Stimulated activated CD4-positive, alpha-beta T cell treated with anti-CD3 and anti-CD28 coated beads, Interleukin-12 subunit alpha, Interleukin-12 subunit beta, amount 100 ng/mL, for 48 hours (primary cell): ENCODE results near the gene RNF141.

Source experiments
- DNase-seq, 3 donors: peaks; one replicate each; pipeline ENCODE4 v3.0.0-alpha.2; 2020; ENCODE audit warnings: low read depth in 2 of 3, low spot score in 1 of 3

RNF141 gene

DNA sequence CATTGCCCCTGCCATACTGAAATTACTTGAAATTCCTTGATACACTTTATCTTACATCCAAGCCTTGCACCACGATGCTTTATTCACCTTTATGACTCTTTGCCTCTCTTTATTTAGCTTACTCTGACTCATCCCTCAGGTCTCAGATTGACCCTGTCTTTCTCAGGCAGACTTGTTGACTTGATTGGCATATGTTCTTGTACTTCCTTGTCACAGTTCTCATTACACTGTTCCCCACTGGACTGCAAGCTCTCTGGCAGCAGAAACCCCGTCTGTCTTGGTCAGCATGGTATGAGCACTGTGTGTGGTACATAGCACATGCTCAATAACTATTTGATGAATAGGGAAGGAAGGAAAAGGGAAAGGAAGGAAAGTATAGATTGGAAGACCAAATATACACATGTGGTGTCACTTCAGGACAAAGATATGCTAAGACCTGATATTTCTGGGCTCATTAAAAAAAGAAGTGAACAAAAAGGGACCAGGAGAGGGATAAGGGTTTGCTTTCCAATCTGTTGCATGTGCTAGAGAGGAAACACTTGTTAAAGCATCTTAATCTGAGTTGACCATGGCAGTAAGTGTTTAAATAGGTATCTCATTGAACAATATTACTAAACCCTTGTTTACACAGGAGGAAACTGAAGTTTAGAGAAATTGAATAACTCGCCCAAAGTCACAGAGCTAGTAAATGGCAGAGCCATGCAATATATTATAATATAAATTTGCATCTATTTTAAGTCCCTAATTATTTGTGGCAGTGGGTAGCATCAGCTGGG, 20.2 kb upstream of the RNF141 start:
- no peak for DNase-seq

DNA sequence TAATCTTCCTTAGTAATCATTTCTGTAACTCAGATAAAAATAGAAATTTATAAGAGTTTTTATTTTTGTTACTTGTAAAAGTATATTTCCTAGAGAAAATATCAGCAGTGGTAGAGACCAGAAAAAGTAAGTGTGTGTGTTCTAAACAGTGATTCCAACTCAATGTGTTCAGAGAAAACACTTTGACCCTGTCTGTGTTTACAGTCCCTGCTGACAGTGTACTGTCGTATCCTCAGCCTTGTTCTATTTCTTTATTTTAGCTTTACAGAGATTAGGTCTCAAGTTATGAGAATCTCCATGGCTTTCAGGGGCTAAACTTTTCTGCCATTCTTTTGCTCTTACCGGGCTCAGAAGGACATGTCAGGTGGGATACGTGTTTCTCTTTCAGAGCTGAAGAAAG, 17.3 kb upstream of the RNF141 start:
- no peak for DNase-seq

DNA sequence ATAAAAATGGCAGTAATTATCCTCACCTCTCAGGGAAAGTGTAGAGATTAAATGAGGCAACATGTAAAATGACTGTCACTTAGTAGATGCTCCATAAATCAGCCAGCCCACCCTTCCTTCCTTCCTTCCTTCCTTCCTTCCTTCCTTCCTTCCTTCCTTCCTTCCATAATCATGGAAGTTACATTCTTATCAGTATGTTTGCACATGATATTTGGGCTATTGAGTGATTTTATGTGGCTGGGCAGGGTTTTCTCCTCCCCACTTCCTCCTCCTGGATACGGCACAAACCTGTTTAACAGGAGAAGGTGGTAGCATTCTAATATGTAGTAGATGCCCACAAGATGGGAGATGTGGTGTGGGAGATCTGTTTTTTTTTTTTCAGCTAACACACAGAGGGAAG, 15.6 kb upstream of the RNF141 start:
- DNase-seq, result no peak

DNA sequence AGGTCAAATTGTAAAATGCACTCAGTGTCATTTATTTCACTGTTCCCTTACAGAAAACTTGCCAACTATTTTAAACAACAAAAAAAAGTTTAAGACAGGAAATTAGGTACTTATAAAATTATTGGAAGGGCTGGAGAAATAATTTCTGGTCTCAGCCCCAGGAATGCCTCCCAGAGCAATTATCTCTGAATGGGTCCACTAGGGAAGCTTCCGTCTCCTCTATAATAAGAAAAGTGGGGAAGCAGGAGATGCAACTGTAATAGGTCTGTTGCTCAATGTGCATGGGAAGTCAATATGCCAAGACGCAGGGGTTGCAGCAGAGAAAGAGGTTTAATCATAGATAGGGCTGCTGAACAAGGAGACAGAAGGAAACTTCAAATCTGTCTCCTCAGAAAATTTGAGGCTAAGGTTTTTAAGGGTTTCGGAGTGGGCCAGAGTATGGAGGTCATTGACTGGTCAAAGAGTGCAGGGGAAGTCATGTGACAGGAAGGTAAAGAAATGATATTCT, 10.9 kb upstream of the RNF141 start:
- no peak for DNase-seq

DNA sequence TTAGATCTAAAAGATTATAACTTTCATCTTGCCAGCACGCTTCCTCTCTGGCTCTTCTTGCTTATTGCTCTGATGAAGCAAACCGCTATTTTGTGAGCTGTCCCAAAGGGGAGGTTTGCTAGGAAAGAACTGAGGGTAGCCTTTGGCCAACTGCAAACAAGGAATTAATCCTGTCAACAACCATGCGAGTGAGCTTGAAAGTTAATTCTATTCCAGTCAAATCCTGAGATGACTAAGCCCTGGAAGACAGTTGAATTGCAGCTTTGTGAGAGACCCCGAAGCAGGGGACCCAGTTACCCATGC, 10.3 kb upstream of the RNF141 start:
- no peak for DNase-seq

DNA sequence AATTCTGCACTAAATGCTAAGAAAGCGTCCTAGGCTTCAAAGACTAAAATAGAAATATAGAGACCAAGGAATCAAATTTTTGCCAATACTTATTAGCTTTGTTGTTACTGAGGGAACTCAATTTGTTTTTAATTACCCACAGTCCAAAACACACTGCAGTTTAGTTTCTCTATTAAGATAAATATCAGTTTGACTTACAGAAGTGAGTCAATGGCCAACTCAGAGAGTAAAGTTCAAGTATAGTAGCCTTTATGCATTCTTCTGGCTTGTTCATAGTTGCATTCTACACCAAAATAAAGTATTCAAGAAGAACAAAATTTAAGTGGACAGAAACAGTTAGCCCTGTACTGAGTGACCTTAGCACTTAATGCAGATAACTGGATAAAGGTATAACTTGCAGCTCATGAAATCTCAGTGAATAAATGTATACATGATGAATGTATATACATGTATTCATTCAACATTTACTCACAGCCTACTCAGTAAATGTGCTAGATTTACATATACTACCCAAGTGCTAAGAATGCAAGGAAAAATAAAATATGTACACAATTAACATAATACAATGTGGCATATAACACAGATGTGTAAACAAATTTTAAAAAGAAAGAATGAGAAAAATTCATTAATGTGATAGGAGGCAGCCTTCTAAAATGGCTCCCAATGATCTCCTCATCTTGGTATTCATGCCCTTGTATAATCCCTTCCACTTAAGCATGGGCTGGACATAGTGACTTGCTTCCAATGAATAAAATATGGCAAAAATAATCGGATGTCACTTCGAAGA, 9.7 kb upstream of the RNF141 start:
- no peak for DNase-seq

DNA sequence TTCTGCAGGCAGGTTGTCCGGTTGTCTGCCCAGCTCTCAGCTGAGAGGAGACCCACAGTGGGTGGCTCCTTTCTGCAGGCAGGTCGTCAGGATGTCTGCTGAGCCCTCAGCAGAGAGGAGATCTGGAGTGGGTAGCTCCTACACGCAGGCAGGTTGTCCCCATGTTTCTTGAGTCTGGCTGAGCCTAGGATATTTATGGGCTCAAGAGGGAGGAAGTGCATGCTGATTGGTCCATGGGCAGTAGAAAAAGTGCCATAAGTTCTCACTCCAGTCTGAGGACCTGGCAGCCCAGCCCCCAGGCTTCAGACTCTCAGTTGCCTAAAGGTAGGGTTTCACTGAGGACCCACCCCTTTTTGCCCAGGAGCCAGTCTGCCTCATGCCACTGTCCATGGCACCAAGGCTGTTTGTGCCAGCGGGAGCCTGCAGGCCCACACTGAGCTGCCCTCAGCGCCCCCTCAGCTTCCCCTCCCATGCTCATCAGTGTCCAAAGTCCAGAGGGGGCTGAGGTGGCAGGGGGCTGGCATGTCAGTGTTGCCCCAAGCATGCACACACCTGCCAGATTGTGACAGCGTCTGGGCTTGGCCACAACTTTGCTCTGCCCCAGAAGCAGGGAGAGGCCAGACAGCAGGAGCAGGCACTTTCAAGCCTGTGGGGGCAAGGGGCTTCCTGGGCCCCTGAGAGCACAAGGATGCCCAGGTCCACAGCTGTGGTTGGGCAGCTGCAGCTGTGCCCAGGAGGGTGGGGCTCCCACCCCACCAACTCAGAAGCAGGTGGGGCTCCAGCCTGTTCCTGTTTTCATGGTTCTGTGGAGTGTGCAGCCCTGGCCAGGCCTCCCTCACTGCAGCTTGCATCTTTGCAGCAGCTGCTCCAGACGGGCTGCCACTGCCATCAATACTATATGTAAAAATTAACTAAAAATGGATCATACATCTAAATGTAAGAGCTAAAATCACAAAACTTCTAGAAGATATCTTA, 3.8 kb upstream of the RNF141 start:
- no peak for DNase-seq

DNA sequence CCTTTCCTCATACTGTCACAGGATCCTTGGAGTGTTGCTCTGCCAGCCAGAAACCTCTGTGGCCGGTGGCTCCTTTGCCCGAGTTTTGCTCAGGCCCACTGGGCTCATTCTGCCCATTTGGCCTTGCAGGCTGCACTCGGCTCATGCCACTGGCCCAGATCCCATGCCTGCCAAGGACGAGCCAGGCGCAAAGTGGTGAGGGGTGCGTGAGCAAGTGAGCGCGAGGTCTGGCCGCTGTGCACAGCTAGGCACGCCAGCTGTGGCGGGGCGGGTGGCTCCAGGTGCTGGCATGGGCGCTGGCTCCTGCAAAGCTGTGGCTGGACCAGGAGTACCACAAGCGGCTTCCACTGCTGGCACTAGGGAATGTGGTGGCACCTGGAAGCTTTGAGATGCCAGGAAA, 2.8 kb upstream of the RNF141 start:
- no peak for DNase-seq

DNA sequence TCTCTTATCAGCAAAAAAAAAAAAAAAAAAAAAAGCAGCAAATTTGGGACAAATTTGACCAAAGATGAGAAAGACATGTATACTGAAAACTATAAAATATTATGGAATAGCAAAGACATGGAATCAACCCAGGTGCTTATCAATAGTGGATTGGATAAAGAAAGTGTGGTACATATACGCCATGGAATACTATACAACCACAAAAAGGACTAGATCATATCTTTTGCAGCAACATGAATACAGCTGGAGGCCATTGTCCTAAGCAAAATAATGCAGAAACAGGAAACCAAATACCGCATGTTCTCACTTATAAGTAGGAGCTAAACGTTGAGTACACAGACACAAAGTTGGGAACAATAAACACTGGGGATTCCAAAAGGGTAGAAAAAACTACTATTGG, 1.8 kb upstream of the RNF141 start:
- no peak for DNase-seq

DNA sequence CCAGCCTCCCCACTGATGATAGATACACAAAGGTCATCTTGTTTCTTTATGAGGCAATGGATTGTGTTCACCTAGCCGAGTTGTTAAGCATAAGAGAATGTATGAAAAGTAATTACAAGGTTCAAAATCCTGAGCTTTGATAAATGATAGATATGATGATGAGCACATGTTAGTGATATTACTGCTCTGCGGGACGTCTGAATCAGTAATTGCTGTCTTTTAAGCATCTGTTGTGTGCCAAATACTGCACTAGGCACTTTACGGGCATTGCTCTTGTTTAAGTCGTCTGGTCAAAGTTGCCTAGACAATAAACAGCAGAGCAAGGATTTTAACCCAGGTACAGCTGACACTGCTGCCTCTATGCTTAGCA, 559 bp upstream of the RNF141 start:
- DNase-seq, result peak in 1 of 3 donors; percentile 14

DNA sequence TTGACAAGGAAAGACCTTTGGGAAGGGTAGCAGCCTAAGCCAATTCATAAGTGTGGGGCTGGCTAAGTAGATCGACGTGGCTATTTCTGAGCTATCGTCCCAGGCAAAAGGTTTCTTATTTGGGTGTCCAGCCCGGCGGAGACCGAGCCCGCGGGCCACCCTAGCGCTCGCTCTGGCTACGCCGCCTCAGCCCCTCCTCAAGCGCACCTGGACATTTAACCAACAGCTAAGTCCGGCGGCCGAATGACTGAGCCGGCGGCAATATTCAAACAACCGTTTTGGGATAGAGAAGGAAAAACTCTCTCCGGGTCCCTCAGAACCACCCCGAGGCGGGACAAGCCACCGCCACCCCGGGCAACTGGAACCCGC, 457 bp downstream of the RNF141 start:
- no peak for DNase-seq

DNA sequence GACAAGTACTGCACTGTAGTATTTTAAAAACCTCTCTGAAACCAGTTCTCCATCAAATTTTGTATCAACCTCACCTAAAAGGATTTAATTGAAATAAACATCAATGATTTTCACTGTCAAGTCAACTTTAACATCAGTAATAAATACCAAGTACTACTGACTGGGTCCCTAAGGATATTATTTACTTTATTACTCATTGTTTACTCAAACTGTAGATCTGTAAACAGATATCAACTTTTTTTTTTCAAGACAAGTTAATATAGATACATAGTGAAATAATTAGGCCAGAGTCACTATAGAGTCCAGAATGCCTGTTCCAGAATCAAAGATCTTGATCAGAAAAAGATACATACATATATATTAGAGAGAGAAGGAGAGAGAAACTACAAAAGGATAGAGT, 1.6 kb downstream of the RNF141 start:
- DNase-seq, result no peak

DNA sequence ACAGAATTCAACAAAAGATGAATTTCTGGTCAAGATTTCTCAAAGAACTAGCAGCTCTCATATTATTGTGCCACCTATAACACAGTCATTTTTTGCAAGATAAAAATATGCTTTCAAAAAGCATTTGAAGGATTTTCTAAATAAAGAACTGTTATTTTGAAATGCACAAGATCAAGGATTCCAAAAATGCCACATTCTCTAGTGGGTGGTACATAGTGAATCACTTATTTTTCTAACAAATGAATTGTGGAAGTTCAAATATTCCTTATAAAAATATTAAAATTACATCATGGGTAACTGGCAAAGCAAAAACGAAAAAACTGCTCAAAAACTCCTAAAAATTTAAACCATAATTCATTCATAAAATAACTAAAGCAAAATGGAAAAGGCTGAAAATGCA, 2.1 kb downstream of the RNF141 start:
- no peak for DNase-seq

DNA sequence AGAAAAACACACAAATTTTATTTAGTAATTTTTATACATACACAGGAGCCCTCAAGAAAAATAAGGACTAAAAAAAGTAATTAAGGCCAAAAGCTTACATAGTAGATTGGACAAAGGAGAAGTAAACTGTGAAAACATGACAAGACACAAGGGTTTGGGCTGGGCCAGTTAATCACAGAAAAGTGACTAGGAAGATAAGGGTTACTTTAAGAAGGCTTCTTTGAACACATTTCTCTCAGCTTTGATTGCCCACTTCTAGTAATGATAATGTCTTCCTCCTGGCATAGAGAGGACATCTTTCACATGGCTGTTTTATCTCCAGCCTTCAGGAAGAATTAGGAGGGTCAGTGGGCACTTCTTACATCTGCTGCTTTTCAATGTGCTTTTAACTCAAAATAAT, 3.4 kb downstream of the RNF141 start:
- DNase-seq, result no peak

DNA sequence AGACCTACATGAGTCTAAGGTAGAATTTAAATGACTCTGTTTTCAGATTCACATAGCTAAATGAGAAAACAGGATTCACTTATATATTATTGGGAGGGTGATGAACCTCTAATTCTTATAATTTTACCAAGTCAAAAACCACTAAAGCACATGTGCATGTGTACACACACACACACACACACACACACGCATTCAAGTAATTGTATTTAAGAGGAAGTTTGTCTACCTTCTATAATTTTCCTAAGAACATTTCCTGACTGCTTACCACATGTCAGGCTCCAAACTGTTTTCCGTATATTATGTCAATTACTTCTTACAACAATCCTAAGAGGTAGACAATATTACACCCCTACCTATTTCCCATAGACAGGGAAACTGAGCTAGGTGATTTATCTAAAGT, 6.7 kb downstream of the RNF141 start:
- no peak for DNase-seq

DNA sequence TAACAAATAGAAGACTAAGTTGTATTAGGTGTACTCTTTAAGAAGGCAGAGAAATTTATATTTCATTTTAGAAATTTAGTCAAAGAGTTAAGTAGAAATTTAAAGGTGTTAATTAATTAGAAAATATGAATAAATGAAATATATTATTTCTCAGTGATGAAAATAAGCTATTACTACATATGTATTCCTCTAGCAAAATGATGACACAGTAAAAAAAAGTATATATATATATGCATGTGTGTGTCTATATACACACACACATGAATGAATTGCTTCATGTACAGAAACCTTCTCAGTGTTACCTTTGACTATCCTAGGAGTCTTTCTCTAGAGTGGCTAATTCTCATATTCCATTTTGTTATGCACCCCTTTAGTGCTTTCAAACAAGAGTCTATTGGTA, 7.7 kb downstream of the RNF141 start:
- DNase-seq, result no peak

DNA sequence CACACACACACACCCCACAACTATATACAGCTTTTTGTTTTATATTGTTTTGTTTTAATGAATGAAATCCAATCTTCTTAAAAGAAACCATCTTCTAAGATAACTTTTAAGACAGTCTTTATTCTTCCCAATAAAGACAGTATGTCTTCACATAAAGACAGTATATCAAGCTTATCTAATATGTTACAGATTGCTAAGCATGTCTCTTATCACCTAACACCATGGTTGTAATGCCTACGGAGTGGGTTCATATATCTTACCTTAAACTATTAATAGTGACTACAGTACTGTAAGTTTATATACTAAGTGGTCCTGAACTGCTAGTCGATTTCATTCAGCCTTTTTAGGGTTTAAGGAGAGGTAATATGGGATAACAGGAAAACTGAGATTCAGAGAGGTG, 8.5 kb downstream of the RNF141 start:
- no peak for DNase-seq

DNA sequence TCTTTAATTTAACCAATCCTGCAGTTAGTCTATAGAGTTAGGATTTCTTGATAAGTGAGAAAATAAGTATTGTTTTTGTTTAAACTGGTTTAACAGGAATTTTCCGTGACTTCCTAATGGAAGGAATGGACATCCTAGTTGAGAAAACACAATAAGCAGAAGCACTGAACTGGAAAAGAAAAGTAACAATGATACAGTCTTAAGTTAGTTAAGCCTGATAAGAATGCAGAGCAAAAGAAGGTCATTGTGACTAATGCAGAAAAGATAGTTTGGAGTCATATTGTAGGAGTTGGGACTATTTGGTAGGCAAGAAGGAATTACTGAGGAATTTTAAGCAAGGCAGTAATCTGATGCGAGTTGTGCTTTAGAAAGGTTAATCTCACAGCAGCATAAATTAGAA, 11.7 kb downstream of the RNF141 start:
- DNase-seq, result no peak

DNA sequence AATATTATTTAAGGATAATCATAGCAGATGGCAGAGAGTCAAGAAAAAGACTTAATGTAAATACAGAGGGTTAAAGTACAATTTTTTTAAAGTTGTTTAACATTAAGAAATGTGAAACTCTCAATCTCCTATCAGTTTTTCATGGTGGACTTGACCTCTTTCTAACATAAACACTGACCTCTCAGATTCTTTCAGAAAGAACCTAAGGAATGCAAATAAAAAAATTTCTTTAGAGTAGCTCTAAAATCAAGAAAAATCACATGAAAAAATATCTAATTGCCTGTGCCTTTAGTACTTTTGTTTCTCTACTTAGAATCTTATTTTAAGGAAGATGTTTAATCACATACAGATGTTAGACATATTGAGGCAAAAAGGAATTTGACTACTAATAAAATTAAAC, 12.9 kb downstream of the RNF141 start:
- no peak for DNase-seq

DNA sequence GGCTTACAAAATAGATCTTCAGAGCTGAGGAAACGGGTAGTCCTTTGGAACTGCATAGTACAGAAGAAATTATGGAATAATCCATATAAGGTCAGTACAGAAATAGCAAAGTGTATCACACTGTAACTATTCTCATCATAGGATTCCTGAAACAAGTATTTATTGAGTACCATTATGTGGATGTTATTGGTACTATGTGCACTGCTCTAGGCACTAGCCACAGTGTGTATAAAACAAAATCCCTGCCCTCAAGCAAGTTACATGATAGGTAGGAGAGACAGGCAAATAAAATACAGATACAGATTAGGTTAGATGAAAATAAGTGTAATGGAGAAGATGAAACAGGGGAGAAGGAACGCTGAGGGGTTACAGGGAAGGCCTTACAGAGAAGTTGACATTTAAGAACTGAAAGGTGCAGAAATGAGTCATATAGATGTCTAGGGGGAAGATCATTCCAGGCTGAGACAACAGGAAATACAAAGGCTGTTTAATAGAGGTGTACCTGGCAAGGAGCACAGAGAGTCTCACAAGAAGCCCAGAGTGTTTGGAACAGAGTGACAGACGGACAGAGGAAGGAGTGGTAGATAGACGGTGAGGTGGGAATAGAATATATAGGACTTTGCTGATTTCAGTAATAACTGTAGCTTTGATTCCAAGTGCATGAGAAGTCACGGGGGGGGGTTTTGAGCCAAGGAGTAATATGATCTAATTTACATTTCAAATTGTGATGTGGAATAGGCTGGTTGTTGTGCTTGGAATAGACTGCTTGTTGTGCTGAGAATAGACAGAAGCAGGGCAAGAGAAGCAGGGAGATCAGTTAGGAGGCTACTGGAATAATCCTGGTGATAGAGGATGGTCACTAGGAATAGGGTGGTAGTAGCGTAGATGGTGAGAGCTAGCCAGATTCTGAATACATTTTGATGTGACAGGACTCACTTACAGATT, 13.7 kb downstream of the RNF141 start:
- no peak for DNase-seq

DNA sequence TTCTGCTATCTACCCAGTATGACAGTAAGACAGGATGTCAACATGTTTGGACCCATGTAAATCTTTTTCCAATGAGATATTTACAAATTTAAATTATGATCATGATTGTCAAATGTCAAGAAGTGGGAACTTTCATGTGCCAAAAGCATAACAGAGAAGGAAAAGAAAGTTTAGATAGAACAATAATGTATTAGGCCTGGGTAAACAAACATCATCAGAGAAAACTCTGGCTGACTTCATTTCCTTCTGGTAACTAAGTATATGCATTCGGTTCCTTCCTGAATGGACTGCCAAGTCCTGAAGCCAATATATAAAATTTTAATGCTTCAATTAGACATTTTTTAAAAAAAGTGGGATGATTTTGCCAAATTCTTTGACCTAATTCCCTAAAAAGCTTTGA, 16.5 kb downstream of the RNF141 start:
- DNase-seq, result no peak
